ENCODE data around the gene GALNT17. TPM values are rescaled to one million over a fixed set of nuclear protein-coding genes. Genes with fewer than 3 reads are reported as not detected.

The GALNT17 gene
- total RNA-seq, 2 donors from 2014 or later, result not detected

DNA sequence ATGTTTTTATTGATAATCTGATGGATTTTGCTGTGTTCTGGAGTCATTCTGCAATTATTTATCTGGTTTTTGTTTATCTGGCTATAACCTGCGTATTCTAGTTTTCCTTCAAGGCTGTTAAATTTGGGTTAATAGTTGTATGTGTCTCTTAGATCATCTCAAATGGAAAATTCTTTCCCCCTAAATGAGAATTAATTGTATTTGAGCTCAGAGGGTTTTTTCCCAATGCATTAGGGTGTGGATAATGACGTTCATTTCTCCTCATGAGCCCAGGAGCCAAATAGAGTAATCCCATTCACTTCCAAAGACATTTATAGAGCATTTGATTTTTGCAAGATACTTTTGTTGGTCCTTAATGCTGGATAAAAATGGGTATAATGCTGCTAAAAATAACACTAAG, 564.6 kb downstream of the GALNT17 start:
- ATAC-seq (replicated peaks in 1 of 2) (no peak), DNase-seq (no peak)
- H3K4me3 Mint-ChIP-seq, result no peak overlapping the region
- H3K4me1 Mint-ChIP-seq (ENCODE audit: low read depth), result no peaks in the 10 kb centered on the region
- H3K27me3 Mint-ChIP-seq (ENCODE audit: low read depth), result peaks cover 7% of the 10 kb centered on the region
- H3K36me3 Mint-ChIP-seq (ENCODE audit: insufficient read depth in 2 of 2), result peaks cover 2 to 4% of the 10 kb centered on the region in 2 donors
- H3K27ac Mint-ChIP-seq, result no peak overlapping the region
- peaks cover 9 to 11% of the 10 kb centered on the region in 2 donors for H3K9me3 Mint-ChIP-seq

DNA sequence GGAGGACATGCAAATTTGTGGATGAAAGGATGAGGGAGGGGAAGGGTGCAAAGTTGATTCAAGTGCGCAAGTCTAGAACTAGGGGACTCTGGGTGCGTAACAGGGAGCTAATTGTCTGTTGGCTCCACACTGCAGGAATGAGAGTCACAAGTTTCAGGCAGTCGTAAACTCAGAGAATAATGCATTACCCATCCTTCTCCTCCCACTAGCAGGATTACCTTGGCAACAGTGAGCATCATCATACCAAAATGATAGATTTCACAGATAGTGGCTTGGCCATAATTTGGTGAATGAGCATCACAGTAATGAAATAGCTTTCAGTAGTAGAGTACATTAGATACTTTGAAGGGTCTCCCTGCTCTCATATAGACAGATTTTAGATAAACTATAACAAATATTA, 565.5 kb downstream of the GALNT17 start:
- Mint-ChIP-seq H3K9me3 (peaks cover 9 to 11% of the 10 kb centered on the region in 2 donors), H3K36me3 (ENCODE audit: insufficient read depth in 2 of 2) (peaks cover 2 to 4% of the 10 kb centered on the region in 2 donors), H3K27ac (no peak overlapping the region), H3K4me1 (ENCODE audit: low read depth) (no peaks in the 10 kb centered on the region), H3K27me3 (ENCODE audit: low read depth) (peaks cover 7% of the 10 kb centered on the region), H3K4me3 (no peak overlapping the region)
- DNase-seq (no peak), ATAC-seq (replicated peaks in 1 of 2) (no peak)

DNA sequence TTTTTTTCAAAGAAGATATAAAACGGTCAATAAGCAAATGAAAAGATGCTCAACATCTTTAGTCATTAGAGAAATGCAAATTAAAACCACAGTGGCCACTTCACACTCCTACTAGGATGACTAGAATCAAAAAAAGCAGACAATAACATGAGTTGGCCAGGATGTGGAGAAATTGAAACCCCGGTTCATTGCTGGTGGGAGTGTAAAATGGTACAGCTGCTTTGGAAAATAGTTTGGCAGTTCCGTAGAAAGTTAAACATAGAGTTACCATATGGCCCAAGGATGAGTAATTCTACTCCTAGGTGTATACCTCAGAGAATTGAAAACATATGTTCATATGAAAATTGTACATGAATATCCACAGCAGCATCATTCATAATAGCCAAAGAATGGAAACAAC, 573.3 kb downstream of the GALNT17 start:
- H3K9me3 Mint-ChIP-seq, result peaks cover 10 to 17% of the 10 kb centered on the region in 2 donors
- H3K4me1 Mint-ChIP-seq (ENCODE audit: low read depth), result no peaks in the 10 kb centered on the region
- DNase-seq, result peak in 1 of 2 donors; percentile 0
- no peak overlapping the region for H3K4me3 Mint-ChIP-seq
- H3K27ac Mint-ChIP-seq, result no peak overlapping the region
- H3K36me3 Mint-ChIP-seq (ENCODE audit: insufficient read depth in 2 of 2), result peaks cover 0 to 2% of the 10 kb centered on the region in 2 donors
- H3K27me3 Mint-ChIP-seq (ENCODE audit: low read depth), result no peaks in the 10 kb centered on the region
- ATAC-seq (replicated peaks in 1 of 2), result peak; percentile 27 to 77

GRCh38 chr7:71705901-71706596, 574.1 kb downstream of the GALNT17 start:
- no peak for DNase-seq
- Mint-ChIP-seq H3K27ac (no peak overlapping the region), H3K27me3 (ENCODE audit: low read depth) (no peaks in the 10 kb centered on the region), H3K9me3 (peaks cover 9 to 11% of the 10 kb centered on the region in 2 donors), H3K36me3 (ENCODE audit: insufficient read depth in 2 of 2) (peaks cover 0 to 2% of the 10 kb centered on the region in 2 donors), H3K4me3 (no peak overlapping the region), H3K4me1 (ENCODE audit: low read depth) (no peaks in the 10 kb centered on the region)
- no peak for ATAC-seq (replicated peaks in 1 of 2)

GRCh38 chr7:71706597-71706975, 574.6 kb downstream of the GALNT17 start:
- H3K36me3 Mint-ChIP-seq (ENCODE audit: insufficient read depth in 2 of 2), result peaks cover 0 to 4% of the 10 kb centered on the region in 2 donors
- no peaks in the 10 kb centered on the region for H3K27me3 Mint-ChIP-seq (ENCODE audit: low read depth)
- no peak overlapping the region for H3K27ac Mint-ChIP-seq
- H3K4me1 Mint-ChIP-seq (ENCODE audit: low read depth), result no peaks in the 10 kb centered on the region
- H3K4me3 Mint-ChIP-seq, result no peak overlapping the region
- ATAC-seq (replicated peaks in 1 of 2) (no peak), DNase-seq (no peak)
- peaks cover 9 to 11% of the 10 kb centered on the region in 2 donors for H3K9me3 Mint-ChIP-seq

- no peaks in the 10 kb centered on the region for H3K27me3 Mint-ChIP-seq (ENCODE audit: low read depth)
- peaks cover 9 to 11% of the 10 kb centered on the region in 2 donors for H3K9me3 Mint-ChIP-seq
- H3K27ac Mint-ChIP-seq, result no peak overlapping the region
- ATAC-seq (replicated peaks in 1 of 2) (no peak), DNase-seq (no peak)
- no peaks in the 10 kb centered on the region for H3K4me1 Mint-ChIP-seq (ENCODE audit: low read depth)
- H3K4me3 Mint-ChIP-seq, result no peak overlapping the region
- peaks cover 0 to 4% of the 10 kb centered on the region in 2 donors for H3K36me3 Mint-ChIP-seq (ENCODE audit: insufficient read depth in 2 of 2)
These were observed 575.1 kb downstream of the GALNT17 start for GRCh38 chr7:71707041-71707440.

DNA sequence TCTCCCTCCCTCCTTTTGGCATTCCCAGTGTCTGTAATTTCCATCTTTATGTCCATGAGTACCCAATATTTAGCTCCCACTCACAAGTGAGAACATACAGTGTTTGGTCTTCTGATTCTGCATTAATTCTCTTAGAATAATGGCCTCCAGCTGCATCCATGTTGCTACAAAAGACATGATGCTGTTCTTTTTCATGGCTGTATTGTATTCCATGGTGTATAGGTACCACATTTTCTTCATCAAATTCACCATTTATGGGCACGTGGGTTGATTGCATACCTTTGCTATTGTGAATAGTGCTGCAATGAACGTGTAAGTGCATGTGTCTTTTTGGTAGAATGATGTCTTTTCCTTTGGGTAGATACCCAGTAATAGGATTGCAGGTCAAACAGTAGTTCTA, 576.8 kb downstream of the GALNT17 start:
- Mint-ChIP-seq H3K9me3 (peaks cover 4 to 9% of the 10 kb centered on the region in 2 donors), H3K36me3 (ENCODE audit: insufficient read depth in 2 of 2) (peaks cover 0 to 4% of the 10 kb centered on the region in 2 donors), H3K27me3 (ENCODE audit: low read depth) (no peaks in the 10 kb centered on the region), H3K27ac (no peak overlapping the region), H3K4me1 (ENCODE audit: low read depth) (no peaks in the 10 kb centered on the region), H3K4me3 (no peak overlapping the region)
- ATAC-seq (replicated peaks in 1 of 2) (no peak), DNase-seq (no peak)

DNA sequence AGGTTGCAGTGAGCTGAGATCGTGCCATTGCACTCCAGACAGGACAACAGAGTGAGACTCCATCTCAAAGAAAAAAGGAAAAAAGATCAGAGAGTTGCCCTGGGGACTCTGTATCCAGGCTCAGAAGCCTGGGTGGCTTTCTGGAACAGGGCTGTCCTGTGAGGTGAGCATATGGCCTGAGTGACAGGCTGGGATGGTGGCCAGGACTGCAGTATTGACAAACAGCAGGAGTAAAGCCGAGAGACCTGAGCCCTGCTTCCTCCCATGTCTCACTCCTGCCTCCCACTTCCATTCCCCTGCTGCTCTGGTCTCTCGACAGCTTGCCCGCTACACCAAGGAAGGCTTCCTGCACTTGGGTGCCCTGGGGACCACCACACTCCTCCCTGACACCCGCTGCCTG, 578.5 kb downstream of the GALNT17 start:
- no peak for ATAC-seq (replicated peaks in 1 of 2)
- no peaks in the 10 kb centered on the region for H3K27me3 Mint-ChIP-seq (ENCODE audit: low read depth)
- DNase-seq, result no peak
- no peak overlapping the region for H3K4me3 Mint-ChIP-seq
- H3K9me3 Mint-ChIP-seq, result peaks cover 3 to 8% of the 10 kb centered on the region in 2 donors
- H3K36me3 Mint-ChIP-seq (ENCODE audit: insufficient read depth in 2 of 2), result peaks cover 0 to 4% of the 10 kb centered on the region in 2 donors
- H3K4me1 Mint-ChIP-seq (ENCODE audit: low read depth), result no peaks in the 10 kb centered on the region
- no peak overlapping the region for H3K27ac Mint-ChIP-seq

GRCh38 chr7:71712653-71713180, 580.8 kb downstream of the GALNT17 start:
- no peaks in the 10 kb centered on the region for H3K4me1 Mint-ChIP-seq (ENCODE audit: low read depth)
- DNase-seq (no peak), ATAC-seq (replicated peaks in 1 of 2) (no peak)
- H3K36me3 Mint-ChIP-seq (ENCODE audit: insufficient read depth in 2 of 2), result peaks cover 0 to 4% of the 10 kb centered on the region in 2 donors
- H3K4me3 Mint-ChIP-seq, result no peak overlapping the region
- peaks cover 3 to 8% of the 10 kb centered on the region in 2 donors for H3K9me3 Mint-ChIP-seq
- no peak overlapping the region for H3K27ac Mint-ChIP-seq
- H3K27me3 Mint-ChIP-seq (ENCODE audit: low read depth), result no peaks in the 10 kb centered on the region

DNA sequence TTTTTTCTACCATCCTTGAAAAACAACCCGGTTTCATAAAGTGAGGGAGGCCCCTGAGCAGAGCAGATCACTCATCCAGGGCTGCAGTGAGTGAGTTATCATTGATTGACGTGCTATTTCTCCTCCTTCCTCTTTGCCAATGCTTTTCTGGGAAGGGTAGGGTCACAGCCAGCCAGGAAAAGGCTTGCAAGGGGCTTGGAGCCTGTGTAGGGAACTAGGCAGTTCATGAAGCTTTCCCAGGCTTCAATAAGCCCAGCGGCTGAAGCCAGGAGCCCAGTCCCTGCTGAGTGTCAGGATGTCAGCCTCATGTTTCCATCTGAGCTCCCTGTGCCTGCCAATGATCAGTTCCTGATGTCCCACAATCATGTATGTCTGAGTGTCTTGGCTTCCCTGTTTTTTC, 584.7 kb downstream of the GALNT17 start:
- ATAC-seq (replicated peaks in 1 of 2) (no peak), DNase-seq (no peak)
- no peaks in the 10 kb centered on the region for H3K9me3 Mint-ChIP-seq
- no peaks in the 10 kb centered on the region for H3K4me1 Mint-ChIP-seq (ENCODE audit: low read depth)
- no peak overlapping the region for H3K4me3 Mint-ChIP-seq
- no peaks in the 10 kb centered on the region for H3K36me3 Mint-ChIP-seq (ENCODE audit: insufficient read depth in 2 of 2)
- H3K27ac Mint-ChIP-seq, result no peak overlapping the region
- no peaks in the 10 kb centered on the region for H3K27me3 Mint-ChIP-seq (ENCODE audit: low read depth)

DNA sequence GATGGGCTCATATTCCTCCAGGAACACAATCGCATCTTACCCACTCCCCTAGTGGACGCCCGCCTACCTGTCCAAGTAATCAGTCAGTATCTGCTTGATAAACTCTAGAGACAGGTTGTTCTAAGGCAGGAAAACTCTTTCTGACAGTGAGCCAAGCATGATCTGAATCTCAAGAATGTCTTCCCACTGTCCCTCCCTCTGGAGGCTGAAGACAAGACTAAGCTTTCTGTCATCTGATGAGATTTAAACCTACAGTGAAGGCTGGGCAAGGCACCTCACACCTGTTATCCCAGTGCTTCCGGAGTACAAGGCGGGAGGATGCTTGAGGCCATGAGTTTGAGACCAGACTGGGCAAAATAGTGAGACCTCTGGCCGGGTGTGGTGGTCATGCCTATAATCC, 586.6 kb downstream of the GALNT17 start:
- H3K4me3 Mint-ChIP-seq, result no peak overlapping the region
- no peaks in the 10 kb centered on the region for H3K9me3 Mint-ChIP-seq
- ATAC-seq (replicated peaks in 1 of 2), result no peak
- no peaks in the 10 kb centered on the region for H3K36me3 Mint-ChIP-seq (ENCODE audit: insufficient read depth in 2 of 2)
- no peaks in the 10 kb centered on the region for H3K4me1 Mint-ChIP-seq (ENCODE audit: low read depth)
- H3K27me3 Mint-ChIP-seq (ENCODE audit: low read depth), result no peaks in the 10 kb centered on the region
- H3K27ac Mint-ChIP-seq, result no peak overlapping the region
- DNase-seq, result no peak

- H3K27me3 Mint-ChIP-seq (ENCODE audit: low read depth), result no peaks in the 10 kb centered on the region
- no peak overlapping the region for H3K27ac Mint-ChIP-seq
- no peak for DNase-seq
- no peak overlapping the region for H3K4me3 Mint-ChIP-seq
- H3K4me1 Mint-ChIP-seq (ENCODE audit: low read depth), result no peaks in the 10 kb centered on the region
- H3K36me3 Mint-ChIP-seq (ENCODE audit: insufficient read depth in 2 of 2), result no peaks in the 10 kb centered on the region
- no peaks in the 10 kb centered on the region for H3K9me3 Mint-ChIP-seq
- ATAC-seq (replicated peaks in 1 of 2), result no peak
These were observed 589.8 kb downstream of the GALNT17 start for GRCh38 chr7:71721742-71722141.

- DNase-seq, result no peak
- H3K9me3 Mint-ChIP-seq, result no peaks in the 10 kb centered on the region
- H3K36me3 Mint-ChIP-seq (ENCODE audit: insufficient read depth in 2 of 2), result no peaks in the 10 kb centered on the region
- no peak overlapping the region for H3K27ac Mint-ChIP-seq
- ATAC-seq (replicated peaks in 1 of 2), result no peak
- no peaks in the 10 kb centered on the region for H3K4me1 Mint-ChIP-seq (ENCODE audit: low read depth)
- H3K27me3 Mint-ChIP-seq (ENCODE audit: low read depth), result no peaks in the 10 kb centered on the region
- no peak overlapping the region for H3K4me3 Mint-ChIP-seq
These were observed 591.9 kb downstream of the GALNT17 start for GRCh38 chr7:71723859-71724258.

GRCh38 chr7:71727347-71727746, 595.4 kb downstream of the GALNT17 start:
- peaks cover 0 to 3% of the 10 kb centered on the region in 2 donors for H3K9me3 Mint-ChIP-seq
- no peaks in the 10 kb centered on the region for H3K4me1 Mint-ChIP-seq (ENCODE audit: low read depth)
- DNase-seq (no peak), ATAC-seq (replicated peaks in 1 of 2) (no peak)
- no peaks in the 10 kb centered on the region for H3K36me3 Mint-ChIP-seq (ENCODE audit: insufficient read depth in 2 of 2)
- peaks cover under 1% of the 10 kb centered on the region for H3K27me3 Mint-ChIP-seq (ENCODE audit: low read depth)
- H3K27ac Mint-ChIP-seq, result no peak overlapping the region
- no peak overlapping the region for H3K4me3 Mint-ChIP-seq
